ENCODE results near the gene ZNF136. TPM values are rescaled to one million over a fixed set of nuclear protein-coding genes. Genes with fewer than 3 reads are reported as not detected.

The ZNF136 gene
- total RNA-seq, 1 donor from 2014 or later, result 17.8 TPM

- Mint-ChIP-seq H3K27me3 (ENCODE audit: insufficient read depth, low read depth) (no peaks in the 10 kb centered on the region), H3K4me1 (no peaks in the 10 kb centered on the region), H3K27ac (no peak overlapping the region), H3K36me3 (peaks cover 56% of the 10 kb centered on the region), H3K4me3 (peak overlapping the region; percentile 66), H3K9me3 (peaks cover 81% of the 10 kb centered on the region)
- Histone ChIP-seq H3K27ac (no peak overlapping the region), H3K4me1 (no peaks in the 10 kb centered on the region), H4K20me1 (ENCODE audit: low read depth) (no peaks in the 10 kb centered on the region), H3K27me3 (no peaks in the 10 kb centered on the region), H3K4me3 (no peak overlapping the region), H2AFZ (replicated peaks) (no peak overlapping the region), H3K79me2 (ENCODE audit: low read depth) (no peaks in the 10 kb centered on the region), H3K4me2 (no peak overlapping the region), H3K9ac (no peak overlapping the region), H3K36me3 (peaks cover 14% of the 10 kb centered on the region), H3F3A (ENCODE audit: low read depth) (no peaks in the 10 kb centered on the region), H3K9me3 (ENCODE audit: low read depth) (peaks cover 12% of the 10 kb centered on the region)
- TF ChIP-seq CTCF (IDR thresholded peaks at IDR 0.05) (no peak), EZH2phosphoT487 (IDR thresholded peaks at IDR 0.05) (no peak), EZH2 (IDR thresholded peaks at IDR 0.05) (no peak)
- DNase-seq (ENCODE audit: low spot score), result no peak
Measured at GRCh38 chr19:12194827-12195731, 32.2 kb downstream of the ZNF136 start.

GRCh38 chr19:12198136-12198535, 35.2 kb downstream of the ZNF136 start:
- Histone ChIP-seq H3K27me3 (no peaks in the 10 kb centered on the region), H3K9me3 (ENCODE audit: low read depth) (peaks cover 12% of the 10 kb centered on the region), H3K4me2 (no peak overlapping the region), H3K4me3 (no peak overlapping the region), H3K79me2 (ENCODE audit: low read depth) (no peaks in the 10 kb centered on the region), H3K36me3 (no peaks in the 10 kb centered on the region), H3F3A (ENCODE audit: low read depth) (no peaks in the 10 kb centered on the region), H3K27ac (no peak overlapping the region), H3K4me1 (no peaks in the 10 kb centered on the region), H4K20me1 (ENCODE audit: low read depth) (no peaks in the 10 kb centered on the region), H2AFZ (replicated peaks) (no peak overlapping the region), H3K9ac (no peak overlapping the region)
- Mint-ChIP-seq H3K27ac (no peak overlapping the region), H3K27me3 (ENCODE audit: insufficient read depth, low read depth) (no peaks in the 10 kb centered on the region), H3K4me1 (no peaks in the 10 kb centered on the region), H3K36me3 (peaks cover 47% of the 10 kb centered on the region), H3K9me3 (peaks cover 78% of the 10 kb centered on the region), H3K4me3 (no peak overlapping the region)
- TF ChIP-seq EZH2 (IDR thresholded peaks at IDR 0.05) (no peak), CTCF (IDR thresholded peaks at IDR 0.05) (no peak), EZH2phosphoT487 (IDR thresholded peaks at IDR 0.05) (no peak)
- no peak for DNase-seq (ENCODE audit: low spot score)

GRCh38 chr19:12199757-12200419, 37.0 kb downstream of the ZNF136 start:
- TF ChIP-seq EZH2 (IDR thresholded peaks at IDR 0.05) (no peak), EZH2phosphoT487 (IDR thresholded peaks at IDR 0.05) (no peak), CTCF (IDR thresholded peaks at IDR 0.05) (no peak)
- no peaks in the 10 kb centered on the region for H3F3A ChIP-seq (ENCODE audit: low read depth)
- H3K4me1 ChIP-seq, result no peaks in the 10 kb centered on the region
- H3K4me3 ChIP-seq, result no peak overlapping the region
- Mint-ChIP-seq H3K27me3 (ENCODE audit: insufficient read depth, low read depth) (no peaks in the 10 kb centered on the region), H3K36me3 (peaks cover 39% of the 10 kb centered on the region), H3K9me3 (peaks cover 79% of the 10 kb centered on the region), H3K4me3 (no peak overlapping the region), H3K27ac (no peak overlapping the region), H3K4me1 (no peaks in the 10 kb centered on the region)
- H3K27me3 ChIP-seq, result no peaks in the 10 kb centered on the region
- peaks cover 16% of the 10 kb centered on the region for H3K9me3 ChIP-seq (ENCODE audit: low read depth)
- H3K36me3 ChIP-seq, result no peaks in the 10 kb centered on the region
- H2AFZ ChIP-seq (replicated peaks), result no peak overlapping the region
- H3K9ac ChIP-seq, result no peak overlapping the region
- no peak overlapping the region for H3K27ac ChIP-seq
- H3K4me2 ChIP-seq, result no peak overlapping the region
- no peak for DNase-seq (ENCODE audit: low spot score)
- no peaks in the 10 kb centered on the region for H4K20me1 ChIP-seq (ENCODE audit: low read depth)
- no peaks in the 10 kb centered on the region for H3K79me2 ChIP-seq (ENCODE audit: low read depth)
